AG08396 (cell line): ENCODE data around the gene MORN5.

ENCODE experiments used
- DNase-seq: peaks from one replicate; pipeline ENCODE4 v3.0.0; 2012; ENCODE audit warnings: low spot score, mixed read lengths

Gene MORN5

DNA sequence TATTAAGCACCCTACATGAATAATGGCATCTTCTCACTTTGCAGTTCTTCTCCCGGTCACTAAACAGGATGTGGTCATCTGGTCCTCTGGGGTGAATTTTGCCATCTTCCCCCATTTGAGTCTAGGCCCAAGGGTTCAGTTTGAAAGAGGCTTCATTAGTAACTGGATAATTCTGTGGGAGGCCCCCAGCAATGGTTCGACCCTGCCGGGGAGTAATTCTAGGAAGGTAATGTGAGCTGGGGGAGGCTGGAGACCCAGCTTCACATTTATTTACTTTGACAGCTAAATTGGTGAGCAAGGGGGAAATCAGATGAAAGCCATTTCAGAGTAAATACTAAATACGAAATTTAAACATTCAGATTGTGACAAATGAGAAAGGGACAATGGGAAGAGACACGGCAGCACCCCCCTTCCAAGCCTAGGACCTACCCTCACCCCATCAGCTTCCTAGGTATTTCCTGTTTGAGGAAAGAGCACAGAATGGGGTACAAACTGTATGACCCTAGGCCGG, 73.1 kb downstream of the MORN5 start:
- DNase-seq, result no peak

- DNase-seq, result no peak
Observed at GRCh38 chr9:122234022-122234748, 74.5 kb downstream of the MORN5 start.

GRCh38 chr9:122236681-122237080, 77.0 kb downstream of the MORN5 start:
- DNase-seq, result no peak

- DNase-seq, result no peak
Observed at GRCh38 chr9:122239722-122240121, 80.0 kb downstream of the MORN5 start.

GRCh38 chr9:122244349-122244748, 84.6 kb downstream of the MORN5 start:
- DNase-seq, result no peak

DNA sequence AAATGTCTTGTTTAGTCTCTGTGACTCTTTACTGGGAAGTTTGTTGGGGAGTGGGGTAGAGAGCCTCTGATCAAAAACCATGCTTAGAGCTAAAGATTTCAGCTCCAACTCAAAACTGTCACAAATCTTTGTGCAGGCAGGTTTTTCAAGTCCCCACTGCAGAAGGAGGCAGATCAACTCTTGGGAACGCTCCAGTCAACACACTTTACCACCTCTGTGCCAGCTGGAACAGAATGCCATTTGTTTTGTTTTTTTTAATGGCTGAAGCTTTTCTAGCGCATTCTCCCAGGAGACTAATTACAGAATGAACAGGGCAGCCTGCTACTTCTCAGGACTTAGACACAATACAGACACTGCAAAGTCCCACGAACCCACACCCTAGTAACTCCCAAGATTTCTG, 87.0 kb downstream of the MORN5 start:
- no peak for DNase-seq

DNA sequence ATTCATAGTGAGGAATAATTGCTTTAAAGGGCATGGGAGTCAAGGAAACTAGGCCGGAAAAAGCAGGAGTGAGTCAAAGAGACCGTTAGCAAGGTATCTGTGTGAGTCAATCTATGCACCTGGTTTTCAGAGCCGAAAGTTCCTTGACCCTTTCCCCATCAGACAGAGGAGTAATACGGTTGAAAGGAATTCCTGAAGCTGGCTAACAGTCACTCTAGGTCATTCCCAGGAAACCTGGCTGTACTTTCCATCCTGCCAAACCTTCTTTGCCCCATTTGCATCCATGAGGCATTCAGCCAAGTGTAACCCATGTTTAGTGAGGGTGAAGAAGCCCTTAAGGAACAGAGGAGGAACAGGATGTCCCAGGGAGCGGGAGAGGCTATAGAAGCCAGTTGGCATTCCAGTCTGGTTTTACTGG, 88.7 kb downstream of the MORN5 start:
- no peak for DNase-seq
